B cell (primary cell): ENCODE results near the gene OR4D6. TPM values are rescaled to one million over a fixed set of nuclear protein-coding genes. Genes with fewer than 3 reads are reported as not detected.

Experiments
- ATAC-seq: fragments of 200-7000 bp; cut with Tn5 transposase; one replicate; pipeline ENCODE4 v1.10.0; 2021; ENCODE audit warnings: low read depth, mild to moderate bottlenecking, moderate number of reproducible peaks, moderate library complexity
- CTCF ChIA-PET: fragments of 350-600 bp; sonication (Branson Sonifier 250); formaldehyde crosslinking; loops from one replicate; lab custom pipeline; 2021; ENCODE audit warnings: antibody characterized with exemption, inconsistent platforms; lab: Charles Lee
- POLR2A ChIA-PET: fragments of 350-600 bp; sonication (Branson Sonifier 250); formaldehyde crosslinking; loops from one replicate; lab custom pipeline; 2021; ENCODE audit warnings: antibody characterized with exemption; lab: Charles Lee
- DNase-seq: peaks from one replicate; pipeline ENCODE4 v3.0.0; 2013
- H2AFZ ChIP-seq: 2 replicates; pipeline ENCODE4 v1.6.1; 2012; ENCODE audit warnings: mild to moderate bottlenecking, low read depth, low read length; ENCODE audit not compliant: insufficient read depth, poor library complexity, severe bottlenecking
- H3K27ac ChIP-seq, 2 donors: 1 replicate in 1 of 2; 2 replicates in 1 of 2; pipeline ENCODE4 v1.5.1; 2012 to 2013; ENCODE audit warnings: low read length in 2 of 2, mild to moderate bottlenecking in 2 of 2, moderate library complexity in 1 of 2
- H3K27me3 ChIP-seq, 4 experiments: fragments of 200-600 bp in 1 of 4; sonication (generic) in 1 of 4; replicated peaks in 1 of 4; 1 replicate in 2 of 4; 2 replicates in 2 of 4; pipeline versions ENCODE4 v1.6.1 to v1.7.0; 2013 to 2016; ENCODE audit warnings: low read length in 3 of 4, mild to moderate bottlenecking in 2 of 4, mixed read lengths in 1 of 4, moderate library complexity in 1 of 4; ENCODE audit not compliant: insufficient read depth in 4 of 4, control insufficient read depth in 3 of 4; ENCODE audit errors: control extremely low read depth in 1 of 4
- H3K36me3 ChIP-seq, 2 experiments: replicated peaks in 1 of 2; 1 replicate in 1 of 2; 2 replicates in 1 of 2; pipeline versions ENCODE4 v1.6.1 to v1.7.1; 2013; ENCODE audit warnings: low read length in 1 of 2; ENCODE audit not compliant: insufficient read depth in 2 of 2, control insufficient read depth in 1 of 2; ENCODE audit errors: control extremely low read depth in 1 of 2, extremely low read depth in 1 of 2
- H3K4me1 ChIP-seq, 2 donors: fragments of 200-600 bp in 1 of 2; sonication (generic) in 1 of 2; 1 replicate in 1 of 2; 2 replicates in 1 of 2; pipeline versions ENCODE4 v1.5.1 to v1.6.1; 2013 to 2017; ENCODE audit warnings: low read length in 2 of 2; ENCODE audit not compliant: control insufficient read depth in 2 of 2, insufficient read depth in 2 of 2
- H3K4me2 ChIP-seq: replicated peaks from 2 replicates; pipeline ENCODE3; 2012; ENCODE audit warnings: mild to moderate bottlenecking, low read depth, low read length; ENCODE audit not compliant: poor library complexity, severe bottlenecking
- H3K4me3 ChIP-seq, 5 experiments: fragments of 200-600 bp in 1 of 5; sonication (generic) in 1 of 5; 1 replicate in 3 of 5; 2 replicates in 2 of 5; pipeline versions ENCODE4 v1.5.1 to v1.7.0; 2011 to 2016; ENCODE audit warnings: low read length in 4 of 5, mild to moderate bottlenecking in 4 of 5, low read depth in 2 of 5, control low read depth in 1 of 5, moderate library complexity in 1 of 5; ENCODE audit not compliant: insufficient read depth in 1 of 5; ENCODE audit errors: control extremely low read depth in 1 of 5, extremely low read depth in 1 of 5
- H3K79me2 ChIP-seq: fragments of 200-600 bp; sonication (generic); one replicate; pipeline ENCODE4 v1.6.0; 2016; ENCODE audit warnings: low read length; ENCODE audit not compliant: control insufficient read depth, insufficient read depth
- H3K9ac ChIP-seq: fragments of 200-600 bp; sonication (generic); 2 replicates; pipeline ENCODE4 v1.6.1; 2017; ENCODE audit warnings: mild to moderate bottlenecking, low read length, moderate library complexity
- H3K9me3 ChIP-seq, 3 donors: one replicate each; pipeline versions ENCODE4 v1.6.1 to v1.7.1; 2013; ENCODE audit warnings: low read length in 2 of 3; ENCODE audit not compliant: control insufficient read depth in 2 of 3, insufficient read depth in 1 of 3; ENCODE audit errors: control extremely low read depth in 1 of 3
- H4K20me1 ChIP-seq: 2 replicates; pipeline ENCODE4 v1.6.0; 2012; ENCODE audit warnings: mild to moderate bottlenecking, low read length; ENCODE audit not compliant: insufficient read depth, control insufficient read depth, poor library complexity, severe bottlenecking
- H3K27ac Mint-ChIP-seq: one replicate; pipeline ENCODE4 v1.8.0; 2021; ENCODE audit warnings: mixed read lengths
- H3K27me3 Mint-ChIP-seq: one replicate; pipeline ENCODE4 v1.8.0; 2021; ENCODE audit warnings: mixed read lengths
- H3K4me1 Mint-ChIP-seq: one replicate; pipeline ENCODE4 v1.8.0; 2021; ENCODE audit warnings: mixed read lengths
- H3K4me3 Mint-ChIP-seq: one replicate; pipeline ENCODE4 v1.8.0; 2021; ENCODE audit warnings: mixed read lengths
- H3K9me3 Mint-ChIP-seq: one replicate; pipeline ENCODE4 v1.8.0; 2022; ENCODE audit warnings: mixed read lengths; ENCODE audit not compliant: insufficient read depth
- EZH2 ChIP-seq: IDR thresholded peaks from 2 replicates; pipeline ENCODE4 v1.6.1; 2012; ENCODE audit warnings: borderline replicate concordance, low read depth, mild to moderate bottlenecking, moderate library complexity, low read length; ENCODE audit not compliant: insufficient read depth, poor library complexity, severe bottlenecking
- WGBS: methylation state at CpG from one replicate; pipeline ENCODE4 v1.1.5; 2013; ENCODE audit warnings: missing lambda C conversion rate; ENCODE audit not compliant: insufficient coverage; 5-methylcytosine and 5-hydroxymethylcytosine counted together
- intact Hi-C: fragments of 100-400 bp; cut with micrococcal nuclease; formaldehyde crosslinking; loops from one replicate; pipeline ENCODE4 v1.10.0; 2022
- polyA plus RNA-seq: library from polyadenylated mRNA; depleted of rRNA; stranded (reverse); fragments of >200 nt; gene quantifications from 2 replicates; pipeline ENCODE4 v1.2.3, GENCODE V29; 2012
- total RNA-seq, 2 donors: library from RNA; stranded (reverse); fragments of 120-200 nt in 1 of 2; gene quantifications; 1 replicate in 1 of 2; 2 replicates in 1 of 2; pipeline versions ENCODE4 v1.2.3 to v1.2.4, GENCODE V29; 2013 to 2022
- TF ChIP-seq, protein P1 (sequence below): fragments of 200-600 bp; IDR thresholded peaks from one replicate; pipeline ENCODE4 v1.8.0; 2022; ENCODE audit warnings: antibody characterized with exemption, mild to moderate bottlenecking

Gene OR4D6
- total and polyA plus RNA-seq, 2 donors (not counting 1 experiment from before 2014, with no cell fraction given): not detected

GRCh38 chr11:59423835-59424234 is 32.9 kb upstream of the OR4D6 start:
- Histone ChIP-seq H3K27me3 (no peaks in the 10 kb centered on the region), H2AFZ (no peak overlapping the region), H3K4me2 (no peak overlapping the region), H3K36me3 (no peaks in the 10 kb centered on the region), H3K79me2 (no peaks in the 10 kb centered on the region), H3K4me3 (no peak overlapping the region), H3K9ac (no peak overlapping the region), H3K4me1 (peaks cover 0 to 8% of the 10 kb centered on the region in 2 donors), H4K20me1 (no peaks in the 10 kb centered on the region), H3K27ac (no peak overlapping the region), H3K9me3 (no peaks in the 10 kb centered on the region)
- no peak for ATAC-seq
- intact Hi-C loops: no loop called here
- 100% methylated on average over 2 of the region's 2 CpGs for WGBS
- POLR2A ChIA-PET: no interaction called here
- Mint-ChIP-seq H3K27ac (no peak overlapping the region), H3K4me1 (peaks cover 9% of the 10 kb centered on the region), H3K9me3 (no peaks in the 10 kb centered on the region), H3K27me3 (no peaks in the 10 kb centered on the region), H3K4me3 (no peak overlapping the region)
- TF ChIP-seq EZH2: no peak
- TF ChIP-seq, protein P1, sequence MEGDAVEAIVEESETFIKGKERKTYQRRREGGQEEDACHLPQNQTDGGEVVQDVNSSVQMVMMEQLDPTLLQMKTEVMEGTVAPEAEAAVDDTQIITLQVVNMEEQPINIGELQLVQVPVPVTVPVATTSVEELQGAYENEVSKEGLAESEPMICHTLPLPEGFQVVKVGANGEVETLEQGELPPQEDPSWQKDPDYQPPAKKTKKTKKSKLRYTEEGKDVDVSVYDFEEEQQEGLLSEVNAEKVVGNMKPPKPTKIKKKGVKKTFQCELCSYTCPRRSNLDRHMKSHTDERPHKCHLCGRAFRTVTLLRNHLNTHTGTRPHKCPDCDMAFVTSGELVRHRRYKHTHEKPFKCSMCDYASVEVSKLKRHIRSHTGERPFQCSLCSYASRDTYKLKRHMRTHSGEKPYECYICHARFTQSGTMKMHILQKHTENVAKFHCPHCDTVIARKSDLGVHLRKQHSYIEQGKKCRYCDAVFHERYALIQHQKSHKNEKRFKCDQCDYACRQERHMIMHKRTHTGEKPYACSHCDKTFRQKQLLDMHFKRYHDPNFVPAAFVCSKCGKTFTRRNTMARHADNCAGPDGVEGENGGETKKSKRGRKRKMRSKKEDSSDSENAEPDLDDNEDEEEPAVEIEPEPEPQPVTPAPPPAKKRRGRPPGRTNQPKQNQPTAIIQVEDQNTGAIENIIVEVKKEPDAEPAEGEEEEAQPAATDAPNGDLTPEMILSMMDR: no peak
- DNase-seq: no peak
- CTCF ChIA-PET: interaction anchor here (1.2 to 11.4 kb wide), 4 partner anchors 12 to 288 kb away, joined by 3 to 141 read pairs (median 3); partner anchors contain the start of genes DTX4 and OR5A1

DNA sequence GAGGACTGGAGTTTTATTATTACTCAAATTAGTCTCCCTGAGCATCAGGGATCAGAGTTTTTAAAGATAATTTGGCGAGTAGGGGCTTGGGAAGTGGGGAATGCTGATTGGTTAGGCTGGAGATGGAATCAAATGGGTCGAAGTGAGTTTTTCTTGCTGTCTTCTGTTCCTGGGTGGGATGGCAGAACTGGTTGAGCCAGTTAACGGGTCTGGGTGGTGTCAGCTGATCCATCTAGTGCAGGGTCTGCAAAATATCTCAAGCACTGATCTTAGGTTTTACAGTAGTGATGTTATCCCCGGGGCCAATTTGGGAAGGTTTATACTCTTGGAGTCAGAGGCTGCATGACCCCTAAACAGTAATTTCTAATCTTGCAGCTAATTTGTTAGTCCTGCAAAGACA is 31.6 kb upstream of the OR4D6 start:
- no peak overlapping the region for H3K4me3 Mint-ChIP-seq

More for the DNA sequence above, 31.6 kb upstream of the OR4D6 start:
- Mint-ChIP-seq H3K9me3 (no peaks in the 10 kb centered on the region), H3K27ac (no peak overlapping the region), H3K27me3 (peaks cover 3% of the 10 kb centered on the region), H3K4me1 (peaks cover 9% of the 10 kb centered on the region)
- no peaks in the 10 kb centered on the region for H3K27me3 ChIP-seq
- no peak overlapping the region for H2AFZ ChIP-seq
- no peak overlapping the region for H3K9ac ChIP-seq
- no peaks in the 10 kb centered on the region for H3K36me3 ChIP-seq
- no peaks in the 10 kb centered on the region for H3K79me2 ChIP-seq
- POLR2A ChIA-PET: no interaction called here
- H3K4me1 ChIP-seq: peaks cover 0 to 8% of the 10 kb centered on the region in 2 donors
- no peak overlapping the region for H3K4me2 ChIP-seq
- DNase-seq (no peak), ATAC-seq (no peak)
- CTCF ChIA-PET: interaction anchor here (0.9 to 11.4 kb wide), 7 partner anchors 11 to 289 kb away, joined by 3 to 141 read pairs (median 4); partner anchors contain the start of genes DTX4 and OR5A1
- intact Hi-C loops: no loop called here
- H4K20me1 ChIP-seq: no peaks in the 10 kb centered on the region
- no peak overlapping the region for H3K27ac ChIP-seq
- WGBS: 93% methylated on average over 3 of the region's 4 CpGs
- TF ChIP-seq EZH2: no peak
- TF ChIP-seq, protein P1: no peak
- H3K9me3 ChIP-seq: no peaks in the 10 kb centered on the region
- no peak overlapping the region for H3K4me3 ChIP-seq
